Hepatocyte (in vitro differentiated cells): ENCODE measurements around the gene ZNF488. TPM values are rescaled to one million over a fixed set of nuclear protein-coding genes. Genes with fewer than 3 reads are reported as not detected.

Experiments used
- DNase-seq: peaks from one replicate; pipeline ENCODE4 v3.0.0-alpha.2; 2016; ENCODE audit warnings: low spot score
- H2AFZ ChIP-seq: fragments of 200-600 bp; sonication (generic); 2 replicates; pipeline ENCODE4 v1.6.0; 2016; ENCODE audit warnings: antibody characterized with exemption, mild to moderate bottlenecking
- H3K27ac ChIP-seq: fragments of 200-600 bp; sonication (generic); 2 replicates; pipeline ENCODE4 v1.5.1; 2016; ENCODE audit warnings: mild to moderate bottlenecking
- H3K27me3 ChIP-seq: fragments of 200-600 bp; sonication (generic); 2 replicates; pipeline ENCODE4 v1.6.1; 2016
- H3K36me3 ChIP-seq: fragments of 200-600 bp; sonication (generic); replicated peaks from 2 replicates; pipeline ENCODE4 v1.5.1; 2016; ENCODE audit warnings: low read depth; ENCODE audit not compliant: insufficient read depth
- H3K4me1 ChIP-seq: fragments of 200-600 bp; sonication (generic); 2 replicates; pipeline ENCODE4 v1.5.1; 2016; ENCODE audit warnings: mild to moderate bottlenecking, moderate library complexity; ENCODE audit not compliant: insufficient read depth
- H3K4me2 ChIP-seq: fragments of 200-600 bp; sonication (generic); 2 replicates; pipeline ENCODE4 v1.6.0; 2016
- H3K4me3 ChIP-seq: fragments of 200-600 bp; sonication (generic); 2 replicates; pipeline ENCODE4 v1.5.1; 2016; ENCODE audit warnings: mild to moderate bottlenecking
- H3K79me2 ChIP-seq: fragments of 200-600 bp; sonication (generic); 2 replicates; pipeline ENCODE4 v1.6.0; 2017; ENCODE audit warnings: mild to moderate bottlenecking
- H3K9me2 ChIP-seq: fragments of 200-600 bp; sonication (generic); replicated peaks from 2 replicates; pipeline ENCODE4 v1.6.0; 2017; ENCODE audit warnings: mild to moderate bottlenecking; ENCODE audit not compliant: insufficient read depth
- H3K9me3 ChIP-seq: fragments of 200-600 bp; sonication (generic); 2 replicates; pipeline ENCODE4 v1.5.1; 2016; ENCODE audit warnings: low read depth, mild to moderate bottlenecking
- H4K20me1 ChIP-seq: fragments of 200-600 bp; sonication (generic); 2 replicates; pipeline ENCODE4 v1.6.0; 2016; ENCODE audit warnings: mild to moderate bottlenecking; ENCODE audit not compliant: insufficient read depth, poor library complexity, severe bottlenecking
- EZH2 ChIP-seq: fragments of 200-600 bp; sonication (generic); IDR thresholded peaks from 2 replicates; pipeline ENCODE4 v1.6.1; 2016; ENCODE audit warnings: antibody characterized with exemption, mild to moderate bottlenecking, borderline replicate concordance
- EZH2phosphoT487 ChIP-seq: fragments of 200-600 bp; sonication (generic); IDR thresholded peaks from one replicate; pipeline ENCODE4 v1.6.1; 2018; ENCODE audit warnings: antibody characterized with exemption, mild to moderate bottlenecking, low read depth, moderate library complexity; ENCODE audit not compliant: unreplicated experiment, severe bottlenecking
- WGBS: methylation state at CpG from one replicate; pipeline ENCODE4 v1.1.6; 2016; ENCODE audit warnings: low lambda C conversion rate; ENCODE audit errors: missing lambda C conversion rate; 5-methylcytosine and 5-hydroxymethylcytosine counted together
- polyA plus RNA-seq: library from polyadenylated mRNA; unstranded; fragments of >200 nt; fragmentation: Nextera tagmentation; extraction: Ambion mirVana; gene quantifications from 2 replicates; pipeline ENCODE4 v1.2.1, GENCODE V29; 2016
- total RNA-seq: library from RNA; depleted of rRNA; stranded (reverse); fragments of >200 nt; gene quantifications from 2 replicates; pipeline ENCODE4 v1.2.3, GENCODE V29; 2014
- TF ChIP-seq, protein P1 (sequence below): fragments of 200-600 bp; sonication (generic); IDR thresholded peaks from 2 replicates; pipeline ENCODE4 v1.5.1; 2016; ENCODE audit warnings: antibody characterized with exemption, mild to moderate bottlenecking; ENCODE audit not compliant: poor library complexity

ZNF488 gene
- total and polyA plus RNA-seq, 2 experiments from 2014 or later, result 1.2 to 2.5 TPM

DNA sequence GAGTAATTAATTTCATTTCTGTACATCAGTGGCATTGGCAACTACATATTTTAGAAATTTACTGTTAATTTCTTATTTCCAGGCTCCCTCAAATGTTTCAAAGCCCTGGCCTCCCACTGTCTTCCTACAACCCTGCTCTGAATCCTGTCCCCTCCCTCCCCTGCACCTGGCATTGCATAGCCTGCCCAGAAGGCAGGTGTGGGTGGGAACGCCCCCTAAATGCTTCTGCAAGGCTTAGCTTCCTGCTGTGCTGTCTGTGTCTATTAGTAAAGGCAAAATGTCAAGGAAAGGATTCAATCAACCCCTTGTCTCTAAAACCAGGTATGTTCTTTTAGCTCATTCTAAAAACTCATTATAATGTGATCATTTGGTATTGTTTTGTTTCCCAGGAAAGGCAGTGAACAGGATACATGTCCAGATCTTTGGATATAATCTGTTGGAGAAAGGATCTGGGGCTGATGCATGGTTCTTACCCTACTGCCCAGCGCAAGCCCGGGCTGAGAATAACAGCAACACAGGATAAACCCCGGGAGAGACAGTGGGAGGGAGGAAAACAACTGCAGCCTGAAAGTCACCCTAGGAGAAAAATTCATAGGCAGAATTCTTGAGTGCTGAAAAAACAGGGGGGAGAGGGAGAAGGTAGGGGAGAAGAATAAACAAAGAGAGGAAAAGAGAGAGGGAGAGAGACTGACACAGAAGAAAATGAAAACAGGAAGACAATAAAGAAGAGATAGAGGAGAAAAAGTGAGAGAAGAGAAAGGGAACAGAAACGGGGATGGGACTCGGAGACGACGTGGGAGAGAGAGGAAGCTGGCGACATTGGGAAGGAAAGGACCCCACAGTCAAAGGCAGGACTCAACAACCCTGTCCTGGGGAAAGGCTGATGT, 589 bp downstream of the ZNF488 start:
- Histone ChIP-seq H3K9me3 (no peaks in the 10 kb centered on the region), H3K9me2 (no peaks in the 10 kb centered on the region), H3K27ac (no peak overlapping the region), H3K4me1 (peaks cover 6% of the 10 kb centered on the region), H3K27me3 (no peaks in the 10 kb centered on the region), H4K20me1 (no peaks in the 10 kb centered on the region), H3K4me3 (peak overlapping the region; percentile 77), H3K79me2 (no peaks in the 10 kb centered on the region), H3K4me2 (peak overlapping the region; percentile 84), H2AFZ (peak overlapping the region; percentile 84), H3K36me3 (no peaks in the 10 kb centered on the region)
- TF ChIP-seq, protein P1, sequence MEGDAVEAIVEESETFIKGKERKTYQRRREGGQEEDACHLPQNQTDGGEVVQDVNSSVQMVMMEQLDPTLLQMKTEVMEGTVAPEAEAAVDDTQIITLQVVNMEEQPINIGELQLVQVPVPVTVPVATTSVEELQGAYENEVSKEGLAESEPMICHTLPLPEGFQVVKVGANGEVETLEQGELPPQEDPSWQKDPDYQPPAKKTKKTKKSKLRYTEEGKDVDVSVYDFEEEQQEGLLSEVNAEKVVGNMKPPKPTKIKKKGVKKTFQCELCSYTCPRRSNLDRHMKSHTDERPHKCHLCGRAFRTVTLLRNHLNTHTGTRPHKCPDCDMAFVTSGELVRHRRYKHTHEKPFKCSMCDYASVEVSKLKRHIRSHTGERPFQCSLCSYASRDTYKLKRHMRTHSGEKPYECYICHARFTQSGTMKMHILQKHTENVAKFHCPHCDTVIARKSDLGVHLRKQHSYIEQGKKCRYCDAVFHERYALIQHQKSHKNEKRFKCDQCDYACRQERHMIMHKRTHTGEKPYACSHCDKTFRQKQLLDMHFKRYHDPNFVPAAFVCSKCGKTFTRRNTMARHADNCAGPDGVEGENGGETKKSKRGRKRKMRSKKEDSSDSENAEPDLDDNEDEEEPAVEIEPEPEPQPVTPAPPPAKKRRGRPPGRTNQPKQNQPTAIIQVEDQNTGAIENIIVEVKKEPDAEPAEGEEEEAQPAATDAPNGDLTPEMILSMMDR, result no peak
- TF ChIP-seq EZH2, result no peak
- no peak for TF ChIP-seq EZH2phosphoT487
- no peak for DNase-seq
- 3% methylated on average over 8 of the region's 9 CpGs for WGBS

DNA sequence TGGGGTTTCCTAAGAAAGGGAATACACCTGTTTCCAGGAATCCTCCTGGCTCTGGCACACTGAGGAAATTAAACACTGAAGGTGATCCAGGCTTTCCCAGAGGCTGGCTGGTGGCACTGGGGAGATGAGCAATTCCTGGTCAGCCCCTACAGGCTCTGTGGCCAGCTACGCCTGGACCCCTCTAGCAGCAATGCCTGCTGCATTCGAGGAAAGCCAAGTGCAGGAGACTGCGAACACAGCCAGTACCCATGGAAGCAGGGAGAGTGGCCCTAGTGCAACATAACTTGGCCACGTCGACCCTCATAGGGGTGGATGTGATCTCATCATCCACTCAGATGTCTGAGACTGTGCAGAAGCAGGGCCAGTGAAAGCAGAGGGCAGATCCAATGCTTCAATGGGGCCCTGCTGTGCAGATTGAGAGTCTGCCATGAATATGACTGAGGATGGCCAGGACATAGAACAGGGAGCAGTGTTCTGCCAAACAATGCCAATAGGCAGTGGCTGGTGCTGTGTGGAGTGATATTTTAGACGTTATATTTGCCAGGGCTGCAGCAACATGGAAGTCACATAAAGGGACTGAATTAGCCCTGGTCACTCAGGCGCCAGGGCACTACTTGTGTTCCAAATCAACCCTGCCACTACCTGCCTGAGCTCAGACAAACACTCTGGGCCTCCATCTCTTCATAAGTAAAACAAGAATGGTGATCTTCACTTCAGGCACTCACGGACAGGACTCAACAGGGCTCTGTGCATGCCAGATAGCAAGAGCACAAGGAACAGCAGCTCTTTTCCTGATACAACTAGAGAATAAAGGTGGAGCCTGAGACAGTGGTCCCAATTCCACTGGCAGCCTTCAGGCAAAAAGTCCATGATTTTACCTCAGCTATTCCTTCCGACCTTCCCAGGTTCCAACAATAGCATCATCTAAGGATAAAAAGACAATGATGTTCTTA, 2.4 kb downstream of the ZNF488 start:
- no peak overlapping the region for H2AFZ ChIP-seq
- no peaks in the 10 kb centered on the region for H3K36me3 ChIP-seq
- DNase-seq, result no peak
- H3K9me2 ChIP-seq, result no peaks in the 10 kb centered on the region
- no peaks in the 10 kb centered on the region for H3K9me3 ChIP-seq
- H3K4me3 ChIP-seq, result no peak overlapping the region
- TF ChIP-seq, protein P1, result no peak
- 81% methylated on average over 9 of the region's 9 CpGs for WGBS
- H3K4me2 ChIP-seq, result peak overlapping the region; percentile 31
- no peaks in the 10 kb centered on the region for H3K27me3 ChIP-seq
- H3K4me1 ChIP-seq, result peaks cover 9% of the 10 kb centered on the region
- H4K20me1 ChIP-seq, result no peaks in the 10 kb centered on the region
- peak overlapping the region; percentile 58 for H3K27ac ChIP-seq
- H3K79me2 ChIP-seq, result no peaks in the 10 kb centered on the region

- Histone ChIP-seq H3K27ac (peak overlapping the region; percentile 58), H3K9me2 (no peaks in the 10 kb centered on the region), H3K4me2 (peak overlapping the region; percentile 31), H3K4me3 (no peak overlapping the region), H4K20me1 (no peaks in the 10 kb centered on the region), H3K27me3 (no peaks in the 10 kb centered on the region), H3K79me2 (no peaks in the 10 kb centered on the region), H2AFZ (no peak overlapping the region), H3K9me3 (no peaks in the 10 kb centered on the region), H3K36me3 (no peaks in the 10 kb centered on the region), H3K4me1 (peaks cover 9% of the 10 kb centered on the region)
- WGBS, result 87% methylated on average over 1 of the region's 1 CpG
- no peak for TF ChIP-seq EZH2
- DNase-seq, result no peak
These were observed 3.0 kb downstream of the ZNF488 start for GRCh38 chr10:47381103-47381395.
